Bronchial epithelial cell (primary cell): ENCODE data around the gene DNPH1. TPM values are rescaled to one million over a fixed set of nuclear protein-coding genes. Genes with fewer than 3 reads are reported as not detected.

Experiments
- DNase-seq: peaks from one replicate; pipeline ENCODE4 v3.0.0-alpha.2; 2010; ENCODE audit warnings: low read depth
- FAIRE-seq: peaks from 2 replicates; lab custom pipeline; 2011; peaks lifted over from hg19 to GRCh38; lab: Jason Lieb, UNC
- H3K27me3 ChIP-seq: 2 replicates; pipeline ENCODE4 v1.5.1; 2011; ENCODE audit warnings: low read length; ENCODE audit not compliant: control insufficient read depth, insufficient read depth
- H3K36me3 ChIP-seq: 2 replicates; pipeline ENCODE4 v1.5.1; 2011; ENCODE audit warnings: low read length; ENCODE audit not compliant: control insufficient read depth, insufficient read depth
- H3K4me3 ChIP-seq: 2 replicates; pipeline ENCODE4 v1.5.1; 2011; ENCODE audit warnings: mild to moderate bottlenecking, low read depth, low read length, control low read depth
- CTCF ChIP-seq: IDR thresholded peaks from 2 replicates; pipeline ENCODE4 v1.5.1; 2011; ENCODE audit warnings: mild to moderate bottlenecking, moderate library complexity, low read length, control low read depth, inconsistent platforms; ENCODE audit not compliant: insufficient read depth, severe bottlenecking
- total RNA-seq: library from RNA; depleted of rRNA; stranded (reverse); fragments of >200 nt; gene quantifications from 2 replicates; pipeline ENCODE4 v1.2.1, GENCODE V29; 2014

The DNPH1 gene
- total RNA-seq, 1 donor from 2014 or later = 59.8 TPM

GRCh38 chr6:43265564-43265963 is 36.3 kb upstream of the DNPH1 start:
- FAIRE-seq (no peak), DNase-seq (no peak)
- no peak for TF ChIP-seq CTCF
- Histone ChIP-seq H3K4me3 (no peak overlapping the region), H3K27me3 (peaks cover 10% of the 10 kb centered on the region), H3K36me3 (no peaks in the 10 kb centered on the region)

GRCh38 chr6:43264599-43265145 is 35.4 kb upstream of the DNPH1 start:
- TF ChIP-seq CTCF = no peak
- peaks cover 10% of the 10 kb centered on the region for H3K27me3 ChIP-seq
- no peak overlapping the region for H3K4me3 ChIP-seq
- DNase-seq (no peak), FAIRE-seq (no peak)
- no peaks in the 10 kb centered on the region for H3K36me3 ChIP-seq

GRCh38 chr6:43263314-43264178 is 34.3 kb upstream of the DNPH1 start:
- no peak for FAIRE-seq
- Histone ChIP-seq H3K36me3 (no peaks in the 10 kb centered on the region), H3K4me3 (no peak overlapping the region), H3K27me3 (peaks cover 6% of the 10 kb centered on the region)
- peak; percentile 93 for TF ChIP-seq CTCF
- peak; percentile 49 for DNase-seq

- H3K4me3 ChIP-seq = no peak overlapping the region
- H3K27me3 ChIP-seq = peaks cover 4% of the 10 kb centered on the region
- H3K36me3 ChIP-seq = no peaks in the 10 kb centered on the region
- no peak for TF ChIP-seq CTCF
- no peak for FAIRE-seq
- DNase-seq = no peak
Observed at GRCh38 chr6:43262780-43263313, 33.6 kb upstream of the DNPH1 start.

GRCh38 chr6:43262000-43262779 is 32.9 kb upstream of the DNPH1 start:
- Histone ChIP-seq H3K27me3 (peaks cover 2% of the 10 kb centered on the region), H3K4me3 (no peak overlapping the region), H3K36me3 (no peaks in the 10 kb centered on the region)
- TF ChIP-seq CTCF = no peak
- FAIRE-seq = no peak
- DNase-seq = no peak
